Natural killer cell treated with Interleukin-12 subunit alpha and Interleukin-12 subunit beta and Interleukin-15 and Interleukin-18, amount 100 ng/mL, for 72 hours (primary cell): ENCODE measurements around the gene MAP3K2. TPM values are rescaled to one million over a fixed set of nuclear protein-coding genes. Genes with fewer than 3 reads are reported as not detected.

ENCODE experiments used
- total RNA-seq, 2 donors: library from RNA; stranded (reverse); gene quantifications; one replicate each; pipeline ENCODE4 v1.2.3, GENCODE V29; 2022

Gene MAP3K2
- total RNA-seq, 2 donors from 2014 or later: 59.0 to 64.6 TPM

Other genes with a start within 250 kb of the MAP3K2 start
- gene CYP27C1, start 167.7 kb downstream of the MAP3K2 start, total RNA-seq: not detected
- gene ERCC3, start 93.8 kb downstream of the MAP3K2 start, total RNA-seq: 100 to 1,000 TPM in 1 of 2 donors, 10 to 100 TPM in 1; 73.5 to 102 TPM
- gene PROC, start 30.5 kb upstream of the MAP3K2 start, total RNA-seq: not detected
- gene IWS1, start 138.5 kb upstream of the MAP3K2 start, total RNA-seq: 10 to 100 TPM; 45.3 to 49.5 TPM
- not detected for gene MYO7B, start 147.7 kb upstream of the MAP3K2 start, total RNA-seq